GM18526 (cell line): ENCODE measurements around the gene OBP2A.

Source experiments
- POLR2A ChIP-seq: IDR thresholded peaks from 3 replicates; pipeline ENCODE4 v1.6.1; 2011; ENCODE audit not compliant: insufficient read length; ENCODE audit errors: extremely low read depth

The OBP2A gene

GRCh38 chr9:135591506-135592330 is 45.8 kb downstream of the OBP2A start:
- TF ChIP-seq POLR2A: no peak

- no peak for TF ChIP-seq POLR2A
Observed at GRCh38 chr9:135592331-135592590, 46.3 kb downstream of the OBP2A start.

- TF ChIP-seq POLR2A: no peak
Observed at GRCh38 chr9:135592625-135593024, 46.7 kb downstream of the OBP2A start.

- TF ChIP-seq POLR2A: no peak
Observed at GRCh38 chr9:135596211-135596610, 50.3 kb downstream of the OBP2A start.
